ENCODE data around the gene FOLR2. TPM values are rescaled to one million over a fixed set of nuclear protein-coding genes. Genes with fewer than 3 reads are reported as not detected.
A peak's percentile ranks its signal among the peaks of the same experiment; 100 is the strongest.

The FOLR2 gene
- polyA plus RNA-seq, 1 of the 3 experiments (the other 2 are of a cell fraction), result not detected

- no peak for TF ChIP-seq TEAD4 (IDR thresholded peaks at IDR 0.05; ENCODE audit: borderline replicate concordance, insufficient read depth)
Measured at GRCh38 chr11:72236083-72236697, 19.6 kb downstream of the FOLR2 start (continued).

- POLR2A ChIA-PET, result interaction anchor here (1.0 to 15.5 kb wide), 18 partner anchors 11 to 198 kb away, joined by 3 to 880 read pairs (median 11); partner anchors contain the start of genes CLPB and INPPL1
- peaks cover 17 to 27% of the 10 kb centered on the region in 2 experiments; a peak in 2 of 4 replicates for H3K4me1 ChIP-seq (ENCODE audit: control insufficient read depth in 1 of 2, insufficient read depth in 2 of 2, low read depth in 1 of 2, low read length in 1 of 2)
- peaks cover 25 to 61% of the 10 kb centered on the region in 2 experiments for H3K36me3 ChIP-seq (replicated peaks in 1 of 2; ENCODE audit: control insufficient read depth in 1 of 2, insufficient read depth in 2 of 2, low read length in 1 of 2)
- DNase-seq, result no peak
- 95% methylated on average over 2 of the region's 2 CpGs for WGBS (ENCODE audit: low lambda C conversion rate)
- H3F3A ChIP-seq (replicated peaks; ENCODE audit: insufficient read depth), result peaks cover 56% of the 10 kb centered on the region
- H3K79me2 ChIP-seq (ENCODE audit: insufficient read depth), result peaks cover 7% of the 10 kb centered on the region; the same call in 1 of the 2 replicates
- CTCF ChIA-PET, result interaction anchor here (1.0 to 19.7 kb wide), 18 partner anchors 8 to 235 kb away, joined by 3 to 314 read pairs (median 14); partner anchors contain the start of genes CLPB and INPPL1
- peak; percentile 6 for TF ChIP-seq CHD2 (IDR thresholded peaks at IDR 0.05; ENCODE audit: low read length, partially characterized antibody)
- TF ChIP-seq ZBTB33 (IDR thresholded peaks at IDR 0.05; ENCODE audit: borderline replicate concordance, low read depth), result no peak
- TF ChIP-seq MAX (IDR thresholded peaks at IDR 0.05; ENCODE audit: low read depth), result no peak
- 0 out of 2 replicates have a peak, but pooled peaks have one; percentile 15 for TF ChIP-seq SMC3 (IDR thresholded peaks at IDR 0.05; ENCODE audit: low read depth, low read length)
- TF ChIP-seq POLR2AphosphoS5 (IDR thresholded peaks at IDR 0.05; ENCODE audit: low read depth, low read length), result 0 out of 2 replicates have a peak, but pooled peaks have one; percentile 1
- no peaks in the 10 kb centered on the region for H3K27me3 ChIP-seq (ENCODE audit: insufficient read depth)
- H4K20me1 ChIP-seq (ENCODE audit: insufficient read depth), result peaks cover 11% of the 10 kb centered on the region; the same call in 1 of the 2 replicates
- no peaks in the 10 kb centered on the region for H3K9me3 ChIP-seq
- H3K27ac ChIP-seq (ENCODE audit: low read depth in 2 of 2, low read length in 1 of 2), result peak overlapping the region; percentile 64 to 90; a peak in 3 of 4 replicates
- H3K4me2 ChIP-seq, result no peak overlapping the region
- H2AFZ ChIP-seq (ENCODE audit: low read depth), result no peak overlapping the region
- no peak overlapping the region for H3K9ac ChIP-seq
- no peak overlapping the region for H3K4me3 ChIP-seq (ENCODE audit: low read depth in 2 of 2, low read length in 1 of 2)
- no peaks in the 10 kb centered on the region for H3K9me2 ChIP-seq
Measured at GRCh38 chr11:72236774-72237111, 20.1 kb downstream of the FOLR2 start.

- Histone ChIP-seq H3K27me3 (ENCODE audit: insufficient read depth) (no peaks in the 10 kb centered on the region), H3K9me3 (no peaks in the 10 kb centered on the region), H4K20me1 (ENCODE audit: insufficient read depth) (peaks cover 11% of the 10 kb centered on the region; the same call in 1 of the 2 replicates), H3K79me2 (ENCODE audit: insufficient read depth) (peaks cover 12% of the 10 kb centered on the region), H2AFZ (ENCODE audit: low read depth) (no peak overlapping the region), H3K9me2 (no peaks in the 10 kb centered on the region), H3K36me3 (replicated peaks in 1 of 2; ENCODE audit: control insufficient read depth in 1 of 2, insufficient read depth in 2 of 2, low read length in 1 of 2) (peaks cover 25 to 55% of the 10 kb centered on the region in 2 experiments), H3K9ac (no peak overlapping the region), H3K27ac (ENCODE audit: low read depth in 2 of 2, low read length in 1 of 2) (peak overlapping the region; percentile 64 to 90; a peak in 3 of 4 replicates), H3K4me1 (ENCODE audit: control insufficient read depth in 1 of 2, insufficient read depth in 2 of 2, low read depth in 1 of 2, low read length in 1 of 2) (peaks cover 17 to 27% of the 10 kb centered on the region in 2 experiments; a peak in 2 of 4 replicates), H3F3A (replicated peaks; ENCODE audit: insufficient read depth) (peaks cover 60% of the 10 kb centered on the region), H3K4me3 (ENCODE audit: low read depth in 2 of 2, low read length in 1 of 2) (no peak overlapping the region; a peak in 1 of 4 replicates), H3K4me2 (no peak overlapping the region)
- DNase-seq, result peak; percentile 74
- WGBS (ENCODE audit: low lambda C conversion rate), result 60% methylated on average over 7 of the region's 22 CpGs
- CTCF ChIA-PET, result interaction anchor here (0.6 to 19.7 kb wide), 37 partner anchors 8 to 308 kb away, joined by 3 to 314 read pairs (median 5); partner anchors contain the start of genes CLPB, INPPL1 and RNF121
- POLR2A ChIA-PET, result interaction anchor here (0.9 to 15.5 kb wide), 24 partner anchors 11 to 212 kb away, joined by 3 to 880 read pairs (median 10); partner anchors contain the start of genes ANAPC15, CLPB and INPPL1
- TF ChIP-seq USF1 (IDR thresholded peaks at IDR 0.05; ENCODE audit: borderline replicate concordance, low read depth), result no peak
- TF ChIP-seq FOSL2 (IDR thresholded peaks at IDR 0.05; ENCODE audit: borderline replicate concordance, low read depth), result no peak
- peak; percentile 73 for TF ChIP-seq CHD2 (IDR thresholded peaks at IDR 0.05; ENCODE audit: low read length, partially characterized antibody)
- TF ChIP-seq TCF12 (IDR thresholded peaks at IDR 0.05), result no peak
- no peak for TF ChIP-seq REST (IDR thresholded peaks at IDR 0.05; ENCODE audit: low read depth, low read length)
- TF ChIP-seq ZBTB33 (IDR thresholded peaks at IDR 0.05; ENCODE audit: borderline replicate concordance, low read depth), result no peak
- no peak for TF ChIP-seq GATA2 (CRISPR knock-in tag; IDR thresholded peaks at IDR 0.05)
Measured at GRCh38 chr11:72237112-72237931, 20.7 kb downstream of the FOLR2 start.

Measured in SK-N-SH (cell line).